Left ventricle myocardium inferior (tissue), 1 donor: Measurements from ENCODE around the gene LY9. TPM values are rescaled to one million over a fixed set of nuclear protein-coding genes. Genes with fewer than 3 reads are reported as not detected.

Source experiments
- DNase-seq: peaks from one replicate; pipeline ENCODE4 v3.0.0-alpha.2; 2020
- H3K27ac ChIP-seq: fragments of 200-600 bp; replicated peaks from 2 replicates; pipeline ENCODE4 v1.8.0; 2021
- H3K27me3 ChIP-seq: fragments of 200-600 bp; 2 replicates; pipeline ENCODE4 v1.8.0; 2021; ENCODE audit warnings: low read depth
- H3K36me3 ChIP-seq: fragments of 200-600 bp; 2 replicates; pipeline ENCODE4 v1.8.0; 2021
- H3K4me1 ChIP-seq: fragments of 200-600 bp; 2 replicates; pipeline ENCODE4 v1.8.0; 2021
- H3K4me3 ChIP-seq: fragments of 200-600 bp; 2 replicates; pipeline ENCODE4 v1.8.0; 2021; ENCODE audit warnings: mild to moderate bottlenecking, moderate library complexity
- H3K9me3 ChIP-seq: fragments of 200-600 bp; replicated peaks from 2 replicates; pipeline ENCODE4 v1.8.0; 2021
- CTCF ChIP-seq: fragments of 200-600 bp; IDR thresholded peaks from 2 replicates; pipeline ENCODE4 v1.8.0; 2021; ENCODE audit warnings: antibody characterized with exemption, mild to moderate bottlenecking, borderline replicate concordance
- intact Hi-C: fragments of 100-400 bp; cut with micrococcal nuclease; formaldehyde crosslinking; loops from one replicate; pipeline ENCODE4 v1.11.0; 2022
- total RNA-seq: library from RNA; stranded (reverse); fragmentation: NEBNext Ultra II Directional; extraction: Animal tissue kit (Norgen Biotek cat#: 25700); gene quantifications from one replicate; pipeline ENCODE4 v1.2.1, GENCODE V29; 2021
- donor health status: DM: no; HTN: yes; CAD: no; lungs with severe emphysema.

Gene LY9
- total RNA-seq, 1 donor from 2014 or later: not detected

GRCh38 chr1:160859166-160859565 is 63.2 kb downstream of the LY9 start:
- peaks cover 30% of the 10 kb centered on the region for H3K27me3 ChIP-seq
- no peak for DNase-seq
- no peak for TF ChIP-seq CTCF
- intact Hi-C loops: no loop called here
- H3K4me3 ChIP-seq: no peak overlapping the region
- H3K36me3 ChIP-seq: no peaks in the 10 kb centered on the region
- no peak overlapping the region for H3K27ac ChIP-seq
- H3K4me1 ChIP-seq: no peaks in the 10 kb centered on the region
- no peaks in the 10 kb centered on the region for H3K9me3 ChIP-seq

GRCh38 chr1:160860840-160861505 is 65.0 kb downstream of the LY9 start:
- intact Hi-C loops: no loop called here
- Histone ChIP-seq H3K9me3 (no peaks in the 10 kb centered on the region), H3K36me3 (no peaks in the 10 kb centered on the region), H3K4me3 (no peak overlapping the region), H3K4me1 (no peaks in the 10 kb centered on the region), H3K27ac (no peak overlapping the region), H3K27me3 (peaks cover 30% of the 10 kb centered on the region)
- TF ChIP-seq CTCF: no peak
- DNase-seq: no peak

- Histone ChIP-seq H3K4me3 (no peak within 1 kb of the TSS), H3K4me1 (no peaks in the 10 kb centered on the region), H3K27ac (peak within 1 kb of the TSS; percentile 33)
These were observed 66.5 kb downstream of the LY9 start, which contains the start of gene CD244 for GRCh38 chr1:160862203-160863060. CD244 (minus strand) TSS chr1:160862887; CDS start chr1:160862677, 210 bp downstream.

GRCh38 chr1:160863061-160863773 is 67.2 kb downstream of the LY9 start:
- H3K9me3 ChIP-seq: no peaks in the 10 kb centered on the region
- intact Hi-C loops: no loop called here
- H3K36me3 ChIP-seq: no peaks in the 10 kb centered on the region
- no peaks in the 10 kb centered on the region for H3K4me1 ChIP-seq
- peak overlapping the region; percentile 21 for H3K27ac ChIP-seq
- DNase-seq: no peak
- peaks cover 30% of the 10 kb centered on the region for H3K27me3 ChIP-seq
- no peak for TF ChIP-seq CTCF
- no peak overlapping the region for H3K4me3 ChIP-seq

More at GRCh38 chr1:160862203-160863060, 66.5 kb downstream of the LY9 start, which contains the start of gene CD244:
- no peak for TF ChIP-seq CTCF
- peak; percentile 20 for DNase-seq
- Histone ChIP-seq H3K9me3 (no peaks in the 10 kb centered on the region), H3K27me3 (peaks cover 30% of the 10 kb centered on the region), H3K36me3 (no peaks in the 10 kb centered on the region)
- intact Hi-C loops: no loop called here

- no peaks in the 10 kb centered on the region for H3K4me1 ChIP-seq
- H3K27ac ChIP-seq: peak overlapping the region; percentile 21
- intact Hi-C loops: no loop called here
- no peaks in the 10 kb centered on the region for H3K36me3 ChIP-seq
- H3K27me3 ChIP-seq: peaks cover 30% of the 10 kb centered on the region
- DNase-seq: peak; percentile 22
- H3K4me3 ChIP-seq: no peak overlapping the region
- TF ChIP-seq CTCF: no peak
- no peaks in the 10 kb centered on the region for H3K9me3 ChIP-seq
These were observed 67.8 kb downstream of the LY9 start for GRCh38 chr1:160863774-160864131.
